ENCODE measurements around the gene CDK10. TPM values are rescaled to one million over a fixed set of nuclear protein-coding genes. Genes with fewer than 3 reads are reported as not detected.

The CDK10 gene
- total RNA-seq, 4 donors from 2014 or later, result 34.6 to 69.1 (median 40.9) TPM

GRCh38 chr16:89732142-89732917, 45.8 kb downstream of the CDK10 start:
- no peak for TF ChIP-seq POLR2A (IDR thresholded peaks at IDR 0.05)
- TF ChIP-seq, protein P1, sequence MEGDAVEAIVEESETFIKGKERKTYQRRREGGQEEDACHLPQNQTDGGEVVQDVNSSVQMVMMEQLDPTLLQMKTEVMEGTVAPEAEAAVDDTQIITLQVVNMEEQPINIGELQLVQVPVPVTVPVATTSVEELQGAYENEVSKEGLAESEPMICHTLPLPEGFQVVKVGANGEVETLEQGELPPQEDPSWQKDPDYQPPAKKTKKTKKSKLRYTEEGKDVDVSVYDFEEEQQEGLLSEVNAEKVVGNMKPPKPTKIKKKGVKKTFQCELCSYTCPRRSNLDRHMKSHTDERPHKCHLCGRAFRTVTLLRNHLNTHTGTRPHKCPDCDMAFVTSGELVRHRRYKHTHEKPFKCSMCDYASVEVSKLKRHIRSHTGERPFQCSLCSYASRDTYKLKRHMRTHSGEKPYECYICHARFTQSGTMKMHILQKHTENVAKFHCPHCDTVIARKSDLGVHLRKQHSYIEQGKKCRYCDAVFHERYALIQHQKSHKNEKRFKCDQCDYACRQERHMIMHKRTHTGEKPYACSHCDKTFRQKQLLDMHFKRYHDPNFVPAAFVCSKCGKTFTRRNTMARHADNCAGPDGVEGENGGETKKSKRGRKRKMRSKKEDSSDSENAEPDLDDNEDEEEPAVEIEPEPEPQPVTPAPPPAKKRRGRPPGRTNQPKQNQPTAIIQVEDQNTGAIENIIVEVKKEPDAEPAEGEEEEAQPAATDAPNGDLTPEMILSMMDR (IDR thresholded peaks at IDR 0.05), result no peak
- 88 to 89% methylated on average over 24 of the region's 24 CpGs for WGBS, 2 donors
- no peak for DNase-seq (ENCODE audit: low spot score in 2 of 2)
- intact Hi-C loops (cut with DNase I; ENCODE audit: low total_unique reads), result no loop called here
- no peak overlapping the region for H3K4me3 ChIP-seq (ENCODE audit: low read depth, poor library complexity, severe bottlenecking)

DNA sequence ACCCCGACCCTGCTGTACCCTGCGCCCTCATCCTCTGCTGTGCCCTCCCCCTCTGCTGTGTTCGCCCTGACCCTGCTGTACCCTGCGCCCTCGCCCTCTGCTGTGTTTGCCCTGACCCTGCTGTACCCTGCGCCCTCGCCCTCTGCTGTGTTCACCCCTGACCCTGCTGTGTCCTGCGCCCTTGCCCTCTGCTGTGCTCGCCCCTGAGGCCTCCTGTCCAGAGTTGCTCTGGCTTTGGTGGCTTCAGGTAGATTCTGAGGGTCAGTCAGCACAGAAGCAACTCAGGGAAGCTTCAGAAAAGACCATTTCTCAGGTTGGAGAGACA, 46.4 kb downstream of the CDK10 start:
- no peak for DNase-seq (ENCODE audit: low spot score in 2 of 2)
- intact Hi-C loops (cut with DNase I; ENCODE audit: low total_unique reads), result no loop called here
- 88 to 97% methylated on average over 9 of the region's 9 CpGs for WGBS, 2 donors
- TF ChIP-seq POLR2A (IDR thresholded peaks at IDR 0.05), result no peak
- TF ChIP-seq, protein P1 (IDR thresholded peaks at IDR 0.05), result no peak
- no peak overlapping the region for H3K4me3 ChIP-seq (ENCODE audit: low read depth, poor library complexity, severe bottlenecking)

- no peak for TF ChIP-seq POLR2A (IDR thresholded peaks at IDR 0.05)
- TF ChIP-seq, protein P1 (IDR thresholded peaks at IDR 0.05), result no peak
- intact Hi-C loops (cut with DNase I; ENCODE audit: low total_unique reads), result no loop called here
- DNase-seq (ENCODE audit: low spot score in 2 of 2), result no peak
- H3K4me3 ChIP-seq (ENCODE audit: low read depth, poor library complexity, severe bottlenecking), result no peak overlapping the region
- WGBS, 2 donors, result 84 to 93% methylated on average over 13 to 17 of the region's 17 CpGs
These were observed 46.8 kb downstream of the CDK10 start for GRCh38 chr16:89733322-89733721.

GRCh38 chr16:89733792-89734191, 47.3 kb downstream of the CDK10 start:
- DNase-seq (ENCODE audit: low spot score in 2 of 2), result no peak
- H3K4me3 ChIP-seq (ENCODE audit: low read depth, poor library complexity, severe bottlenecking), result no peak overlapping the region
- no peak for TF ChIP-seq POLR2A (IDR thresholded peaks at IDR 0.05)
- TF ChIP-seq, protein P1 (IDR thresholded peaks at IDR 0.05), result no peak
- intact Hi-C loops (cut with DNase I; ENCODE audit: low total_unique reads), result no loop called here
- 91 to 95% methylated on average over 21 of the region's 21 CpGs for WGBS, 2 donors

DNA sequence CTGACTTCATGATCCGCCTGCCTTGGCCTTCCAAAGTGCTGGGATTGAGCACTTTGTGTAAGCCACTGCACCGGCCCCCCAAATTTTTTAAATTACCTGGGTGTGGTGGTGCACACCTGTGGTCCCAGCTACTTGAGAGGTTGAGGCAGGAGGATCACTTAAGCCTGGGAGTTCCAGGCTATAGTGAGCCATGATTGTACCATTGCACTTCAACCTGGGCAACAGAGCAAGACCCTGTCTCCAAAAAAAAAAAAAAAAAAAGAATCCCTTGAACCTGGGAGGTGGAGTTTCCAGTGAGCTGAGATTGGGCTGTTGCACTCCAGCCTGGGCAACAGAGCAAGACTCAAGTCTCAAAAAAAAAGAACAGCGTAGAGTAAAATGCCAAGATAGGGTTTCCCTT, 50.1 kb downstream of the CDK10 start:
- 96% methylated on average over 2 to 3 of the region's 3 CpGs for WGBS, 2 donors
- TF ChIP-seq, protein P1 (IDR thresholded peaks at IDR 0.05), result no peak
- TF ChIP-seq POLR2A (IDR thresholded peaks at IDR 0.05), result no peak
- intact Hi-C loops (cut with DNase I; ENCODE audit: low total_unique reads), result no loop called here
- H3K4me3 ChIP-seq (ENCODE audit: low read depth, poor library complexity, severe bottlenecking), result no peak overlapping the region
- no peak for DNase-seq (ENCODE audit: low spot score in 2 of 2)
